GM18861 (cell line): ENCODE results near the gene CBX7.

ENCODE experiments used
- ATAC-seq: cut with Tn5 transposase; IDR thresholded peaks from one replicate; pipeline ENCODE4 v1.9.1; 2021; ENCODE audit not compliant: unreplicated experiment

The CBX7 gene

DNA sequence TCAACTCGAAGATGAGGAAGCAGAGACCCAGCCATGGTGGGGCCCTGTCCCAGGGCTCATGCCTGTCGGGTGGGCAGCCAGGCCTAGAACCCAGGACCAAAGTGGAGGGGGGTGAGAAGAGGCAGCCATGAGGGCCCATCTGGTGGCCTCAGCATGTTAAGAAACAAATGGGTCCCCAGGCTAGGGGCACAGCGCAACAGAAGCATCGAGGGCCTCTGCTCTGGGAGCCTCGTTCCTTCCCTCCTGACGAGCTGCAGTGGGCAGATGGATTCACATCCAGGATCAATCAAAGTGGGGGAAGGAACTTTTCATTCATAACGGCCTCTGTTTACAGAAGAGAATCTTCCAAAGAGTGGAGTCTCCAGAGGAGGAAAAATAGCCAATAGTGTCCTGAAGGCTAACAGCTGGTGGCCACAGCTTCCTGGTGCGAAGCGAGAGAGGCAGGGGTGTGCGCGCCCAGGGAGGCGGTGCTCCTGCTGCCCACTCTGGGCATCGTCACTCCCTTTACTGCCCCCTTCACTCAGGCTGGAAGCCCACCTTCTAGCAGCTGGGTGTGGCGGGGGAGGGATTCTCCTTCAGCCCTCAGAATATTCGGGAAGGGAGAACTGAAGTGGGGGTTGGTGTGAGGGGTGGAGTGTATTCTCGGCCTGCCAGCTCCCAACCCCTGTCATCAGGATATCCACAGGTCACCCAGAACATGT is 4.3 kb downstream of the CBX7 start:
- no peak for ATAC-seq

DNA sequence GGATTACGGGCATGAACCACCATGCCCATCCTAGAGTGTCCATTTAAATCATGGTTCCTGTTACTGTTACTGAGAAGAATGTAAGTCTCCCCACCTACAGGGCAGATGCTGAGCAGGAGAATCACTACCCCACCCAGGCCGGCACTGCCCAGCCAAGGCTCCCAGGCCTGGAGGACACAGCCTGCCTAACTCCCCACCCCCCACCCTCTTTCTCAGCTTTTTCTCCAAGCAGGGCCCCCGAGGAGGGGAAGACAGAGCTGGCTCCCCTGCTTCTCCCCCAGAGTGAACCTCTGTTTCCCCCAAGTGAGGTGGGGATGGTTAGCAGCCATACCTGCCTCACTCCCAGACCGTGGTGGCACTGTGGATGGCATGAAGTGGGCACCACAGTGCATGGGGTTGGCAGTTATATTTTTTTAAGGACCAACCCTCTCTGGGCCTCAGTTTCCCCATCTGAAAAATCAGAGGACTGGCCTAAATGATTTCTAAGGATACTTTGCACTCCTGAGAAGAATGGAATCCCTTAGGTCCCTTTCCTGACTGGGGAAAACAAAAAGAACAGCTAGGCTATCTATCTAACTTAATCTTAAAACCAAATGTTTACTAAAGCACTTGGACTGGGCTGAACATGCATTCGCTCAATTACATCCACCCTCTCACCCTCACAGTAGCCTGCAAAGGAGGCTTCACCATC is 5.0 kb downstream of the CBX7 start:
- ATAC-seq: no peak

DNA sequence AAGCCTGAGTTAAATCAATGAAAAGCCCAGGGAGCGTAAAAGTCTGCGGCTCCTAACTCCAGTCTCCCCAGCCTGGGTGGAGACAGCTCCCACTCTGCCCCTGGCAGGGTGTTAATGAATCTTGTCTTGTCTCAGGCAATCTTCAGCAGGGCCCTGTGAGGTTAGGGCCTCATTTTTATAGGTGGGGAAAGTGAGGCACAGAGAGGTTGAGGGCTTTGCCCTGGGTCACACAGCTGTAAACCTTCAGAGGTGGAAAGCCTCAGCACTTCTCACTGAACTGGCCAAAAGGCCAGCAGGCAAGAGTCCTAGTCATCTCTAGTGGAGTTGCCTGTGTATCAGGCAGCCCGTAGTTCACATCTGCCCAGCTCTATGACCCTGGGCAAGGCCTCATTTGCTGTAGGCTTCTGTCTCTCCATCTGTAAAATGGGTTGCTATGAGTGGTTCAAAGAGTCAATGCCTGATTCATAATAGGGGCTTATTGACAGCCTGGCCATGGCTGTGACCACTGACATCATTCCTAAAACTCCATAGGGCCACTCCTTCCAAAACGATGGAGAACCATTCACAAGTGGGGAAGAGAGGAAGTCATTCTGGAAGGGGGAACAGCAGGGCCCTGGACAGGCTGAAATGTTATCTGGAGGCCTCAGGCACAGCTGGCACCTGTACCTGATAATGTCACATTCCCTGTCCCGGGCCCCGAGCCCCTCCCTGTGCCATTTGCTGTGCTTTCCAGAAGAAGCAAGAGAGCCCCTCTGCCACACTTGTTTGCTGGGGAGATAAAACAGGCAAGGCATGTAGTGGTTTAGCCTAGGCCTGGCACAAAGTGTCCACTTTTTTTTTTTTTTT is 6.0 kb downstream of the CBX7 start:
- ATAC-seq: no peak

- ATAC-seq: peak; percentile 28
Measured at GRCh38 chr22:39144101-39144767, 8.2 kb downstream of the CBX7 start.

- ATAC-seq: no peak
Measured at GRCh38 chr22:39142088-39142680, 10.3 kb downstream of the CBX7 start.

DNA sequence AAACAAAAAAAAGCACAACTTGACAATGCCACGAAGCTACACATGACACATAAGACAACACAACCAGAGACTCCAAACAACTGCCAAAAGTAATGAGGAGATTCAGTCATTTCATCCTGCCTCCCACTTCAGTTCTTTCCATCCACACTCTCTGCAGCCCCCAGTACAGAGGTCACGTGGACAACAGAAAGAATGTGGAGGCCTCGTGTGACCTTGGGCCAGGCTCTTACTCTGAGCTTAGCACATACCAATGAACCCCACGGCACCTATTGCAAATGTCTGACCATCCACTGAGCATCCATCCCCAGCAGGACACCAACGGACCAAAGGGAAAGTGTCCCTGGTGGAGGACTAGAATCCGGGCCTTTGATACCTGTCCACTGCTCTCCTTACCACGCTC is 12.5 kb downstream of the CBX7 start:
- no peak for ATAC-seq

DNA sequence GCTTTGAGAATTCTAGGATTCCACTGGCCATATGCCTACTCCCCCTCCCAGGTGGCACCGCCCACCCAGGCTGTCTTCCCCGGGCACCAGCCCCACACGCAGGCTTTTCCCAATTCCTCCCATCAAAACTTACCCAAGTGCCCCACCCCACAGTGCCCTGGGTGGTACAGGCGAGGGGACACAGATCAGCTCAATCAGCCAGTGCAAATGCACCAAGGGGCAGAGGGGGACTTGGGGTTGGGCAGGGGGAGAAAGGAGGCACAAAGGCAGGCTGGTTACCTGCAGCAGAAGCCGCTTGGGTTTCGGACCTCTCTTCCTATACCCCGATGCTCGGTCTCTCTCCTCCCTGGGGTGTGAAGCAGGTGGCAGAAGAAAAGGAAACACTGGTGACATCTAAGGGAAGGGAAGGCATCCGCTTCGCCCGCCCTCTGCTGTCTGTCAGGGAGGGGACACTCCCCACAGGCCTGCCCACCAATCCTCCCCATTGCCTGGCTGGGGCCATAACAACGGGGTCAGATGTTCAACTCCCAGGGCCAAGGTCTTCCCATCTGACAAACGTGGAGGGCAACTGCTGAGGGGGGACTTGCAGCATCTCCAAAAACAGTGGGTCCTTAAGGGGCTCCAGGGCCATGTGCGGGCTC is 14.0 kb downstream of the CBX7 start:
- no peak for ATAC-seq

- ATAC-seq: no peak
Measured at GRCh38 chr22:39136317-39136716, 16.2 kb downstream of the CBX7 start.

- no peak for ATAC-seq
Measured at GRCh38 chr22:39135092-39135896, 17.2 kb downstream of the CBX7 start.

- ATAC-seq: no peak
Measured at GRCh38 chr22:39134366-39135091, 18.0 kb downstream of the CBX7 start.

DNA sequence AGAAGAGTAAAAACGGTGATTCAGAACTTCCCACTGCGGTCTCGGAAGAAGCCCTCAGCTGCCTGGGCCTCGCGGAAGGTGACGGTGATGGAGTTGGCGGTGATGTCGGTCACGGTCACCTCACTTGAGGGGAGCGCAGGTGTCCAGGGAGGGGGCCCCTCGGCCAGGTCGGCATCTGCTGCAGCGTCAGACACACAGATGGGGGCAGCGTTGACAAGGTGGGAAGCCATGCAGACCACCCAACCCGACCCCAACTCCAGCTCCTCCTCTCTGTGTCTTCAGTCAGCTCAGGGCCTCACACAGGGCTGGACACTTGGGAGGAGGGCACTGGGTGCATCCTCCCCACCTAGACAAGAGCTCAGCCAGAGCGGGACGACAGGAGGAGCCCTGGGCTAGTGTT is 18.6 kb downstream of the CBX7 start:
- no peak for ATAC-seq

DNA sequence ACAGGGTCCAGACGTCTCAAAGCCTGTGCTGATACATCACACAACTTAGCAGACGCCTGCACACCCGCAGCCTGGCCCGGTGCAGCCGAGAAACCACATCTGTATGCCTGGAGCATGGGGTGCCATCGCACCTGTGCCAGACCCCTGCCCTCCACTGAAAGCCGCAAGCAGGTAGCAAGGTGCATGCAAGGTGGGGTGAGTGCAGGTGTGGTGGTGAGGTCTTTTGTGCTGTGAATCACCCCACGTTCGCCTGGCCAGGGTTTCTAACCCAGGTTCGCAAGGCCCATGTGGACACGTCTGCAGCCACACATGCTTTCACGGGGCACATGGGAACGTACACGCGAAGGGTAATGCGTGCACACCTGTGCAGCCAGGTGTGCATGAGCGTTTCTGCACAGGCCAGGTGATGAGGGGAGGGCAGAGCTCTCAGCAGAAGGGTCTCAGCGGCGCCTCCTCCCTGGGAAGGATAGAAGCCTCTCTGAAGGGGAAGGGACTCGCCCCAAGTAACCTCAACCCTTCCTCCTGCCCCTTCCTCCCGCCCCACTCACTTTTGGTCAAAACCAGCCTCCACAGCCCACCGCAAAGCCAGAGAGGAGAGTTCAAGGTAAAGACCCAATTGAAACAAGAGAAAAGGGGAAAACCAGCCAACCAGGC is 19.5 kb downstream of the CBX7 start:
- no peak for ATAC-seq

DNA sequence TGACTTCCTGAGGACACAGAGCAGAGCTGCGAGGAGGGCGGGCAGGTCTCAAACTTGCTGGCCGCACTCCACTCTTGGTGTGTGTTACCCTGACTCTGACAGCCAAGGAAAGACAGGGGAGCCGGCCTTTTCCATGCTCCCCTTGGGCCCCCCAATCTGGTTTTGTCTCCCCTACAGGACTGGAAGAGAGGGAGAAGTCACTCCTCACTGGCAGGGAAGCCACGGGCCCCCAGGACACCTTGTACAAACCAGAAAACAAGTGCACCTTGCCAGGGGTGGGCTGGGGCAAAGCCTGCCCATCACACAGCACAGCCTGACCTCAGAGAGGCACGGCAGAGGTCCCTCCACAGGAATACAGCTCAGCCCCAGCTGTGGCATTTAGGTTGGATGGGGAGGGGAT is 20.2 kb downstream of the CBX7 start:
- no peak for ATAC-seq

DNA sequence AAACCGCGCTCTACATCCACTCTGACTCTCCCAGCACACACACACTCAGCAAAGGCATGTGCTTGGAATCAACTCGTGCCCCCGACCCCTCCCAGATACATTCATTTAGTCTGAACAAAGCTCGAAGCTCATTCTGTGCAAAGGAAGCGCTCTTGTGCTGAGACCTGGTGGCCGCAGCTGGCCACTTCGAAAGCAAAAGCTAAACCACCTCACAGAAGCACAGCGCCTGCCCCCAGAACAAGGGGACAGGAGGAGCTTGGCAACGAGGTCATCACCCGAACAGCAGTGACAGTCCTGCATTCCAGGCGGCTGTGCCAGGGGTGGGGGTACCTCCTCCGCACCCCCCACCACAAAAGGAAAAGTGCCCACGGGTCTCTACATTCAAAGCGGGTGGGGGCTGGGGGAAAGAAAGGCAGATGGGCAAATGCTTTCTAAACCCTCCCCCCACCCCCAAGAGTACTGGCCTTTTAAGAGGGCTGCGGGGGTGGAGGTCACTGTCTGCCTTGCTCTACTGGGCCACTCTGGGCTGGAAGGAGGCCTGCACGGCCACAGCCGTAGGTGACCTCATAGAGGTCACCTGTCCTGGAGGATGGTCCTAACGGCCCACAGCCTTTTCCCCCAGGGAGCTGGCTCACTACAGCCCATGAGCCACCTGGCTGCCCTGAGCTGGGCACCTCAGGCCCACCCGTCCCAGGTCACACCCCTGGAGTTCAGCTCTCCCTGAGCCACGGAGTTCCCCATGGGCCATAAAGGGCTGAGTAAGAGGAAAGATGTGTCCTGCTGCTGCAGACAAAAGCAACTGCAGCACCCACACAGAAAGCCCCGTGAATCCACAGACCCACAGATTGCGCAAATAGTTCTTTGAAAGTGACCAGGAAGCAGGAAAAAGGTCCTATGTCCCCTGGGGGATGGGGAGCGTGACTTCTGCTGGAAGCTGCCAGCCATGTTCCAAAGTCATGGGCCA is 21.3 kb downstream of the CBX7 start:
- ATAC-seq: no peak

DNA sequence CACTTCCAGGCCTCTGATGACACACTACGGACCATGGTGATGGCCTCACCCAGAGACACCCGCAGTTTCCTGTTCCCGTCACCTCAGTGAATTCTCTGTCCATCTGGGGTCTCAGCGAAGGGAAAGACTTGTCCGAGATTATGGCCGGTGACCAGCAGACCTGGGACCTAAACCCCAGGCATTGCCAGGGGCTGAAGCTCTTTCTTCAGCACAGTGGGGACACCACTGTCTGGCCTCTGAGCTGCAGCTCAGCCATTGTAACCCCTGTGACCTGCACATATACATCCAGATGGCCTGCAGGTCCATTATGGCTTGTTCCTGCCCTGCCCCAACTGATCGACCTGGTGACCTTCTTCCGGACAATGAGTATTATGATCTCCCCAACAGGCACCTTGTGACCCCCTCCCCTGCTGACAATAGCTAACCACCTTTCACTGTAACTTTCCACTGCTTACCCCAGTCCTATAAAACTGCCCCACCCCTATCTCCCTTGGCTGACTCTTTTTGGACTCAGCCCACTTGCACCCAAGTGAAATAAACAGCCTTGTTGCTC is 22.3 kb downstream of the CBX7 start:
- ATAC-seq: no peak

GRCh38 chr22:39129746-39130145 is 22.7 kb downstream of the CBX7 start:
- ATAC-seq: no peak

DNA sequence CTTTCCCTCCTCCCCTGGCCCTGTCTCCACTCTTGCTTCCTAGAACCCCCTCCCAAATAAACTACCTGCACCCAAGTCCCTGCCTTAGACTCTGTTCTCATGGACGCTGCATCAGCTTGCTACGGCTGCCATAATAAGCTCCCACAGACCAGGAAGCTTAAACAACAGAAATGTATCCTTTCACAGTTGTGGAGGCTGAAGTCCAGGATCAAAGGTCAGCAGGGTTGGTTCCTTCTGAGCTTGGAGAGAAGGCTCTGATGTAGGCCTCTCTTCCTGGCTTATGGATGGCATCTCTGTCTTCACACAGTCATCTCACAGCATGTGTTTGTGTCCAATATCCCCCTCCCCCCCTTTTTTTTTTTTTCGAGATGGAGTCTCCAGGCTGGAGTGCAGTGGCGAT is 23.4 kb downstream of the CBX7 start:
- no peak for ATAC-seq
